ENCODE measurements around the gene SLC16A9. TPM values are rescaled to one million over a fixed set of nuclear protein-coding genes. Genes with fewer than 3 reads are reported as not detected.

The SLC16A9 gene
- total RNA-seq, 1 donor, result 0.81 TPM

DNA sequence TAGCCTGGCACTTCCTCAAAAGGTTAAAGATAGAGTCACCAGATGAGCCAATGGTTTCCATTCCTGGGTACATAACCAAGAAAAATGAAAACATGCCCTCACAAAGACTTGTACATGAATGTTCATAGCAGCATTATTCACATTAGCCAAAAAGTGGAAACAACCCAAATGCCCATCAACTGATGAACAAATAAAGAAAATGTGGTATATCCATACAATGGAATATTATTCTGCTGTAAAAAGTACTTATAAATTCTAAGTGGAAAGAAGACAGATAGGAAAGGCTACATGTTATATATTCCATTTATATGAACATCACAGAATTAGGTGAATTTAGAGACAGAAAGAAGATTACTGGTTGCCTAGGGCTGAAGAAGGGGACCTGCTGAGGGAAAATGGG is 10.7 kb upstream of the SLC16A9 start:
- no peak for DNase-seq (ENCODE audit: low read depth in 2 of 3, low spot score in 2 of 3)

DNA sequence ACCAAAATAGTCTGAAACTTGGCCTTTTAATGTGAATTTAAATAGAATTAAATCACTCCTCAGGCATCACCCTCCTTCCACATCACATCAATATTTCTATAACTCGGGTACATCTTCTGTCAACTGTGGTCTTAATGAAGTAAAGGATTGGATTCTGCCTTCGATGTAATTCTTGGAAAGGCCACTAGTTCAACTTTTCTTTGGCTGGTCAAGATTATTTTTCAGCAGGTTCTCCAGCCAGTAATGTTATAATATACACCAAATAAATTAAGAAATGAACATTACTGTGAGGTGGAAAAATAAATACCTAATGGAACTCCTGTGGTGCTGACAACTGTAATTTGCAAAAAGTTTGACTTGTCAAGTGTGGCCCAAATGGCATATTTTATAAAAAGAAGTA is 9.7 kb upstream of the SLC16A9 start:
- DNase-seq (ENCODE audit: low read depth in 2 of 3, low spot score in 2 of 3), result no peak

DNA sequence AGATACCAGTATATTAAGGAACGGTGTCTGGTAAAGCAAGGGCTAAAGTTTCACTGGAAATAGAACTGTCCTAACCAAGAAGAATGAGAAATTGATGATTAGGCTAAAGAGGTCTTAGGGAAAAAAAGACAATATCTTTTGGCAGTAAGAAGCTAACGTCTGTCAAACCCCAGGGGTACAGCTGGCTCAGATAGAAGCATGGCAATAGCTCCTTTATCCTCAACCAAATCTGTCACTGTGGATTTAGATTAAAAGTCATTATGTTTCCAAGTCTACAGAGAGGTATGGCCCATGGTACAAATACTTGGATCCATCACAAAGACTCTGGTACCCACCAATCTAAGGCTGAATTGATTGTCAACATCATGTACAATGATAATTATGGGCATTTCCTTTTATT is 8.6 kb upstream of the SLC16A9 start:
- no peak for DNase-seq (ENCODE audit: low read depth in 2 of 3, low spot score in 2 of 3)

DNA sequence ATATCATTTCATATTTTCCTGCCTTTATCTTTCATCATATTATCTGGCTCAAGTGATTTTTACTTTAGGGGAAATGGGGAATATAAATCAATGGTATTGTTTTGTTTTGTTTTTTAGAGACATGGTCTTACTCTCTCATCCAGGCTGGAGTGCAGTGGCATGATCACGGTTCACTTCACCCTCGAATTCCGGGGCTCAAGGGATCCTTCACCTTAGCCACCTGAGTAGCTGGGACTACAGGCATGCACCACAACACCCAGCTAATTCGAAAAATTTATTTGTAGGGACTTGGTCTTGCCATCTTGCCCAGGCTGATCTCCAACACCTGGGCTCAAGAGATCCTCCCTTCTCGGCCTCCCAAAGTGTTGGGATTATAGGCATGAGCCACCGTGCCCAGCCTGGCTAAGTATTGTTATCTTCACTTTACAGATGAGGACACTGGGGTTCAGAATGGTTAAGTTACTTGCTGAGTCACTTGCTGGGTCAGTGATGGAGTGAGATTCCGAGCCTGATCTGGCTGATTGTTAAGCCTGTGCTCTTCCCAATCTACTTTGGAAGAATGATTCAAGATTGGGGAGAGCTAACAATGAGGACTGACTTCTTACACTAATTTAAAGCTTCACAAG is 3.7 kb upstream of the SLC16A9 start:
- DNase-seq (ENCODE audit: low read depth in 2 of 3, low spot score in 2 of 3), result no peak

DNA sequence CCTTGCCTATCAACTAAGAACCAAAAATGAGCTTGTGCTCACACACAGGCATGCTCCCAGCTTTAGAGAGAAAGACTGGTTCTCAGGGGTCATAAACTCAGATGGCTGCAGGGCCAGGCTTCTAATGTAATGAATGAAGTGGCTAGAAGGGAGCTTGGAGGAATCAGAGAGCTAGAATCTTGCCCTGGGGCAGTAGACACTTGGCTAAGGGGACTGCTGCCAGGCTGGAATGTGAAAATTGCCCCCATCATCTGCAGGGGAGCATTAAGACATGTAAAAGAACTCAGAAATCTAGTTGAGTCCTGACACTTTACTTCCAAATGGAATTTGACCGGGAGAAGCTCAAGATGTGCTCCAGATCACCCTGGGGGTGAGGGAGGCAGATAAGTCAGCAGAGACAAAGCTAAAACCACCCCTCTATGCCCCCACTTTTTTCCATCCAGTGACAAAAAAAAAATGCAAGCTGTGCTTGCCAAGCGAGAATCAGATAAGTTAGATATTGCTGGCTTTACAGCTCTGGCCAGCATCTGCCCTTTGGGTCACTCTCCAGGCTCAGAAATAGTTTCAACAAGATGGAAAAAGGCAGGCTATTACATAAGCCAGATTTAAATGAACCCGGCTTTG is 2.3 kb upstream of the SLC16A9 start:
- no peak for DNase-seq (ENCODE audit: low read depth in 2 of 3, low spot score in 2 of 3)

DNA sequence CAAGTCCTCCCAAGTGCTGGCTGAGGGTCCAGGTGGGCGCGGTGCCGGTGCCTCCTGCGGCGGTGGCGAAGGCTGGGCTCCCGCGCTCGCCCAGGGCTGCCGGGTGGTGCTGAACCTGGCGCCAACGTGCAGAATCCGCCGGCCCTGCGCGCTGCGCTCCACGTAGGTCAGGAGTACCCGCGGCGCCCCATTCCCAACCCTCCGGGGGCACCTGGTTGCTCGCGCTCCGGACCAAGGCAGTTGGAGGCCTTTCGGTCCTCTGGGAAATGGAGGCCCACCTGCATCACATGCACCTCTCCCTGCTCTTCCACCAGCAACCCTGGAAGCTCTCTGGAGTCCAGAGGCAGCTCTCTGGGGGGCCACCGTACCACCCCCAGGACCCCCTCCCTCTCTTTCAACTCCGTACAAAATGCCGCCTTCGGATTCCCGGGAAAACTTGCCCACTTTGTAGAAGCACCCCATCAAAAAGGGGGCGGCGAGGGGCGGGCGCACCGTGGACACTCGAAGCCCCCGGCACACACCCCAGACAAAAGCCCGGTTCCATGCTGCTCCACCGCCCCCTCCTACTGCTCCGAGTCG is 745 bp downstream of the SLC16A9 start:
- peak in 1 of 3 donors; percentile 20 for DNase-seq (ENCODE audit: low read depth in 2 of 3, low spot score in 2 of 3)

DNA sequence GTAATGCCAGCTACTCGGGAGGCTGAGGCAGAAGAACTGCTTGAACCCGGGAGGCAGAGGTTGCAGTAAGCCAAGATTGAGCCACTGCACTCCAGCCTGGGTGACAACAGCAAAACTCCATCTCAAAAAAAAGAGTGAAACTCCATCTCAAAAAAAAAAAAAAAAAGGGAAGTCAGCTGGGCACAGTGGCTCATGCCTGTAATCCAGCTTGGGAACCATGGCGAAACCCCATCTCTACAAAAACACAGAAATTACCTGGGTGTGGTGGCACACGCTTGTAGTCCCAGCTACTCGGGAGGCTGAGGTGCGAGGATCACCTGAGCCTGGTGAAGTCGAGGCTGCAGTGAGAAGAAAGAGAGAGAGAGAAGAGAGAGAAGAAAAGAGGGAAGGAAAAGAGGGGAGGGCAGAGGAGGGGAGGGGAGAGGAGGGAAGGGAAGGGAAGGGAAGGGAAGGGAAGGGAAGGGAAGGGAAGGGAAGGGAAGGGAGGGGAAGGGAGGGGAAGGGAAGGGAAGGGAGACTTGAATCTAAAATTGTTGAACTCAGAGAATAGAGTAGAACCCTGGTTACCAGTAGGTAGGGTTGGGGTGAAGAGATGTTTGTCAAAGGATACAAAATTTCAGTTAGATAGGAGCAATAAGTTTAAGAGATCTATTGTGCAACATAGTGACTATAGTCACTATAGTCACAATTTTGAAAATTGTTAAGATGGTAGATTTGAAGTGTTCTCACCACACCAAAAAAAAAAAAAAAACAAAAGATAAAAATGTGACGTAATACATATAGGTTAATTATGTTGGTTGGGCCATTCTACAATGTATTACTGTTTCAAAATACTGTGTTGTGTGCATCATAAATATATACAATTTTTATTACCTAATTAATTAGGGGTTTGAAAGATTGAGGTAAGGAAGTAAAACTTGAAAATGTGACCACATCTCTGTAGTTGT is 2.5 kb downstream of the SLC16A9 start:
- peak in 1 of 3 donors; percentile 15 for DNase-seq (ENCODE audit: low read depth in 2 of 3, low spot score in 2 of 3)

DNA sequence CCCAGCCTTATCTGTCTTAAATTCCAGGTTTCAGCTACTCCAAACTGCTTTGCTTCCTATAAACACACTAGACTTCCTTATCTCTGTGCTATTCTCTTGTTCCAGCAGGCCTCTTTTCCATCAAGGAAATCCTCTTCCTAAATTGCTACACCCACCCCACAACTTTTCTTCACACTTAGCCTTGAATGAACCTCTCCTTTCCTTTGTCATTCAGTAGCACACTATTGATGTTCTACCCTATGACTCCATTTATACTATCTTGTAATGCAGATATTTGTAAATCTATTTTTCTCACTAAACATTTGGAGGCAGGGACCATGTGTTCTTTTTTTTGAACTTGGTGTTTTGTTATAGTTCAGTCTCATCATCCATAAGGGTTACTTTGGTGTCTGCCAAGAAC is 3.7 kb downstream of the SLC16A9 start:
- no peak for DNase-seq (ENCODE audit: low read depth in 2 of 3, low spot score in 2 of 3)

DNA sequence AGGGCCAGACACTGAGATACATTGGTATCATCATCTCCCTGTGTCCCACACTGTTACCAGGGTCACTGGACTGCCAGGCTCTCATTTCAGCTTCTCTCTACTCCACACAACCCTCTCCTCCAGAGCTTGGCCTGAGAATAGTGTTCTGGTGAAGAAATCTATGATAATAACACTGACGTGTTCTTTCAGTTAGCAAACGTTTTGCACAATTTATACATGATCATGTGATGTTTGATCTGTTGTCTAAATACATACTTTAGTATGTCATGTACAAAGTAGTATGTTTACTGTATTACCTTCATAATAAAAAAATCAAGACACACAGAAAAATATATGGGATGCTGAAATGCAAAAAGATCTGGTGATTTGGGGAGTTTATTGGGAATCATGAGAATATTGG is 5.0 kb downstream of the SLC16A9 start:
- no peak for DNase-seq (ENCODE audit: low read depth in 2 of 3, low spot score in 2 of 3)

DNA sequence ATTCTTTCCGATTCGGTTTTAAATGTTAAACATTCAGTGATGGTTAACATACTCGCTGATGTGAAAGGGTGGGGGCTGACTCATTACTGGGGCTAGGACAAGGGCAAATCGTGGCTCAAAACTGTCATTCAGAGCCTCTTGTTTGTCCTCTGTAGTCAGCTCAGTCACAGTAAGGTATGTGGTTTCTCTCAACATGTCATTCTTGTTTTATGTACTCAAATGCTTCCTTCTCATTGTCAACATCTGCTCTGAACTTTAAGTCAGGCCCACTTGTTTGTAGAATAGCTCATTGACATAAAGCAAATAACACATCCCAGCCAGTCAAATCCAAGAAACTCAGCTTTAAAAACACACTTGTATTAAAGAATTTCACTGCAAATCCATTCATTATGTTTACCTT is 7.3 kb downstream of the SLC16A9 start:
- no peak for DNase-seq (ENCODE audit: low read depth in 2 of 3, low spot score in 2 of 3)

DNA sequence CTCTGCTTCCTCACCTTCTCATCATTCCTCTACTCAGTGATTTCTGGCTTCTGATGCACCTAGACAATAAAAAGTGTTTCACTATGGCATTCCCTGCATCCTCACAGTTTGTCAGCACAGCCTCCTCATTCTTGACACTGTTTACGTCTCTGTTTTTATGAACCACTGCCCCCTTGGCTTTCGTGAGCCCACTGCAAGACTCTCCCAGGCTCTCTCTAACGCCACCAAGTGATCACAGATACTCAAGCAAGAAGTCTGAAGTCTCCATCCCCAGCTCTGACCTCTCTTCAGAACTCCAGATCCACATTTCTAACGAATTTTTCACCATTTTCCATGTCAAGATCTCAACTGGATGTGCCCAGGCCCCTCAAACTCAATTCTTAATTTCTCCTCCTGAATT is 8.9 kb downstream of the SLC16A9 start:
- no peak for DNase-seq (ENCODE audit: low read depth in 2 of 3, low spot score in 2 of 3)

DNA sequence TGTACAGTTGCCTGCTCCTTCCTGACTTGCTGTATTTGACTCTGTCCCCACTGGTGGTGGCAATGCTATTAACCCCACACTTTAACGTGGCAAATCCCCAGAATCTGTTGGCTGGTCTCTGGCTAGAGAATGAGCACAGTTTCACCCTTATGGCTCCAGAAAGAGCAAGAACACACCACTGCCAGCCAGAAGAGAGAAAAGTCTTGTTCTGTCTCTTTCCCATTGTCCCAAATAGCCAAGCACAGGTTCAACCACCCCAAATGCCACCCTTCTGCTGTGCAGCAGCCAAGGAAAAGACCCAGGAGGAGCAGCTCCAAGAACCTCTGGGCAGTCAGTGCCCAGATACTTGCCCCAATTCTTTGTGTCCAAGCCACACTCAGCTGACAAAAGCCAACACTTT is 11.3 kb downstream of the SLC16A9 start:
- DNase-seq (ENCODE audit: low read depth in 2 of 3, low spot score in 2 of 3), result no peak

DNA sequence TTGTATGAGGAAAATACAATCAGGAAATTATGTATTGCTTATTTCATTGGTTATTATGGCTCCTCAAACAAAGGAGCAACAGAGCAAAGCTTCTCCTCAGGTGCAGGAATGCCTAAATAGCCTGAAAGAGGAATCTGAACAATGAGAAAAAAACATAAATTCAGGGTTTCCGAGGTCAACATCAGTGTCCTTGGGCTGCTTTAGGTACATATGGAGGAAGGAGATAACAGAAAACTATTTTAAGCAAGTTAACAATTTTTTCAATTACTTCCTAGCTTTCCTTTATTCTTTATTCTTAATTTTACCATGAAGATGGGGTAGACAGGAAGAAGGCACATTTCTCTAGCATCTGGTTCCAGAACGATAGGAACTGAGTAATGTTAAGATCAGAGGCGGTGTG is 14.0 kb downstream of the SLC16A9 start:
- DNase-seq (ENCODE audit: low read depth in 2 of 3, low spot score in 2 of 3), result peak in 1 of 3 donors; percentile 14

DNA sequence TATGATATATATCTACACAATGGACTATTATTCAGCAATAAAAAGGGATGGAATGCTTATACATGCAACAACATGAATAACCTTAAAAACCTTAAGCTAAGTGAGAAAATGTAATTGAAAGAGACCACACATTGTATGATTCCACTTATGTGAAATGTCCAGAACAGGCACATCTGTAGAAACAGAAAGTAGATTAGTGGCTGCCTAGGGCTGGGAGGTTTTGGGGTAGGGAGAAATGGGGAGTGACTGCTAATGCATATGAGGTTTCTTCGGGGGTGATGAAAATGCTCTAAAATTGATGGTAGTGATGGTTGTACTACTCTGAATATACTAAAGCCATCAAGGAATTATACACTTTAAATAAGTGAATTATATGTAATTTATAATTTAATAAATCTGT is 14.7 kb downstream of the SLC16A9 start:
- no peak for DNase-seq (ENCODE audit: low read depth in 2 of 3, low spot score in 2 of 3)

DNA sequence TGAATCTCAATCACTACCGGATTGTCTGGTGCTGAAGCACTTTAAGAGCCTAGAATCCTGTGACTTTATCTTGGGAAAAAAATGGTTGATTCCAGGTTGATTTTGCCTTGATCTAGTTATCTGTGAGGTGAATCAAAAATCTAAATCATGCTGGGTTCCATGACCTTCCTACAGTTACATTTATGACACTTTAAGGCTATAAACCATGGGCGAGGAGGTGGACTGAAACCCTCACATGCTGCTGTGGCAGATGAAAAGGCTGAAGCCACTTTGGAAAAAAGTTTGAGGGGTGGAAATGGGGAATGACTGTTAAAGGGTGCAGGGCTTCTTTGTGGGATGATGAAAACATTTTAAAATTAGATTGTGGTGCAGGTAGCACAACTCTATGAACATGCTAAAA is 17.5 kb downstream of the SLC16A9 start:
- no peak for DNase-seq (ENCODE audit: low read depth in 2 of 3, low spot score in 2 of 3)

DNA sequence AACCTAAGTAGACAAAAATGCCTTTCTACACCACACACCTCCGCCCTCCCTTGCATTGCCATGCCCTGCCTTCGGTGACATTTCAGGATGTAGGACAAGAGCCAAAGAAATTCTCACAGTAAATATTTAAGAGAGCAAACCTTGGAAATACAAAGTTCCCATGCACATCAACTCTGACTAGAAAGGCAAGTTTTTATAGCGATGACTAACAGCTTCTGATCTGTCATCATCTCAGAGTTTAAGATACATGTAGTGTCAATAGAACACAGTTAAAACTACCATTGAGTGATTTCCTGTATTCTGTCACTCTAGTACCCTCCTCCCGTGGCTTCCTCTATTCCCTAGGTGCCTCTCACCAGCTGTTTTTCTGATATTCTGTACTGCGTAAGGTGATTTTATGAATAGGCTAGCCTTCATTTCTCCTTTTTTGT is 20.7 kb downstream of the SLC16A9 start:
- DNase-seq (ENCODE audit: low read depth in 2 of 3, low spot score in 2 of 3), result no peak

DNA sequence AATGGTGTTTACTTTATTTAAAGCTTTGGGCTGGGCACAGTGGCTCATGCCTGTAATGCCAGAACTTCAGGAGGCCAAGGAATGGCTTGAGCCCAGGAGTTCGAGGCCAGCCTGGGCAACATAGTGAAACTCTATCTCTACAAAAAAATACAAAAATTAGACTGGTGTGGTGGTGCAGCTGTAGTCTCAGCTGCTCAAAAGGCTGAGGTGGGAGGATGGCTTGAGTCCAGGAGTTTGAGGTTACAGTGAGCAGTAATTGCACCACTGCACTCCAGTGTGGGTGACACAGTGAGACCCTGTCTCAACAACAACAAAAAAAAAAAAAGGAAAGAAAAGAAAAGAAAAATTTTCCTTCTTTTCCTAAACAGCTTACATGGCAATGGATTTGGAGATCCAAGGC is 22.0 kb downstream of the SLC16A9 start:
- DNase-seq (ENCODE audit: low read depth in 2 of 3, low spot score in 2 of 3), result no peak

DNA sequence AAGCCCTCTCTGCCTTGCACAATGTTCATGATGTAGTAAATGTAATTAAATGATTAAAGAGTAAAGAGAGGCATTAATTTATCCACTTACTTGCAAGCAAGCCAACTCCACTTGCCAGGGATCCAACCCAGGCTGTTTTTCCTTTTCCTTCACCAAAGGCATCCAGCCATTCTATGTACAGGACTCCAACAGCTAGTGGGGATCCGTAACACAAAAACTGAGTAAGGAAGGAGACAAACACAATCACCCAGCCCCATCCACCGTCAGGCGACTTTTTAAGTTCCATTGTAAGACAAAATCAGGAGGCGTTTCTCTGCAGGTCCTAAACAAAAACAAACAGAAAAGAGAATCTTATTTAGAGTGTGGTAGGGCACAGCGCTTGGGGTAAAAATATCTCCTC is 25.6 kb downstream of the SLC16A9 start:
- no peak for DNase-seq (ENCODE audit: low read depth in 2 of 3, low spot score in 2 of 3)

DNA sequence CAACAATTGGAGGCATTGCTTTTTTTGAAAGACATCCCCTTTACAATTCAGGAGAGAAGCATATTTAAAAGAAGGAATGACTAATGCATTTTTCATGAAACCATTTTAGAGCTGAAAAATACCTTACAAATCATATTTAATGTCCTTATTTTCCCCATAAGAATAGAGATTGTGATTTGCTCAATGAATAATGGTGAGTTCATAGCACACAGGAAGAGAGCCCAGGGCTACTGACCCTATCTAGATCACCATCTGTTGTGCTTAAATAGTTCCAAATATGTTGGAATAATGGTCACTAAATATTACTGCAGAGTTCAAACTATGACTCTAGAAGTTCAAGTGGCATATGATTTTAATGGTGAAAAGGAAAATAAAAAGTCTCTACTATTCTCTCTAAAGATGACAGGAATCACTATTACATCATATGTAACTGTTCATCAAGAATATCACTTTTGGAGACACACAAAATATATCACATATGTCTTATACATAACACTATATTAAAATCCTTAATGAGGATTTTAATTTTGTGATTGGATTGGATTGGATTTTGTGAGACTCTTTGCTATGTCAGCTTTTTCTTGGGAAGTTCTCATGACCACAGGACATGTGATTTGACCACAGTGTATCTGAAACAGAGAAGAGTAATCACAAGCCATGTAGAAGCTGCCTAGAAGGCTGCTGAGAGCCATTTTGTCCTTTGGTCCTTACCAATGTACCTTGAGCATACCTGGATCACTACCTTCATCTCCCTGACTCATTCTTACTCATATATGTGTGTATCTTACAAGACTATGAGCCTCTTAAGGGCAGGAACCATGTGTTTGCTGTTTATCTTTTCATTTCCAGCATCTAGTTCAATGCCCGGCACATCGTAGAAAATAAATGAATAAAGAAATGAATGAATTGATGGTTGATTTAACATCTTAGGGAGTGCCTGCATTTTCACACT is 26.4 kb downstream of the SLC16A9 start:
- DNase-seq (ENCODE audit: low read depth in 2 of 3, low spot score in 2 of 3), result no peak

DNA sequence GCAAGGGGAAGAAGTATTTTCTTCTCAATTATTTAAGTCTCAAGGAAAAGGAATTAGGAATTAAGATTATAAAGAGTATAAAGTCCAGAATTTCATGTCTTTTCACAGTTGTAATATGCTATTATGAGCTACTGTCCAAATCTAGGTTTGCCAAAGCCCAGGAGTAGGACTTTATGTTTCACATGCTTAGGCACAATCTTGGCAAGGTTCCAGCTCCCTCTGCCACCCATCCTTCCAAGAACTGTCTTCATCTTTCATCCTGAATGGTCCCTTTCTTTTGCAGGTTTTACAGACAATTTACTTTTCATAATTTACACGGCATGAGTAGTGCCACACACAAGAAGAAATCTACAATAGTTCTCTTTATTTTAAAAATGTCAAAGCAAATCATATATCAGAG is 29.5 kb downstream of the SLC16A9 start:
- DNase-seq (ENCODE audit: low read depth in 2 of 3, low spot score in 2 of 3), result no peak
